ENCODE results near the gene TANK. TPM values are rescaled to one million over a fixed set of nuclear protein-coding genes. Genes with fewer than 3 reads are reported as not detected.

The TANK gene
- total RNA-seq, 2 donors from 2014 or later = 28.5 to 40.2 TPM

DNA sequence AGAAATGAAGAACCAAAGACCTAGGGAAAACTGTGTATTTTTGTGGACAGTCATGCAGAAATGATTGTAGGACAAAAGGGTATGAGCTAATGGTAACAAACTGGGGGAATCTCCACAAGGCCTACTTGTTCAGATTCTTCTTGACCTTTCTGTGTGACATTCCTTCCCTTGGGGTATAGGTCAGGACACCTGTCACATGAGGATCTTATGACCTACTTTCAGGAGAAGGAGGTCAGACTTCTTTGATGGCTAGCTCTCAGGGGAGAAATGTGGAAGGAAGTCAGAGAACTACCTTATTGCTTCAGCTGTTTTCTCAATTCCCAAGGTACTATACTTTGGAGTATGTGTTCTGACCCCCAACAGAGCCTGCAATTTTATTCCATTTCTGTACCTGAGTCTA lies 40.7 kb upstream of the TANK start:
- Histone ChIP-seq H3K36me3 (replicated peaks in 1 of 2; ENCODE audit: insufficient read depth in 1 of 2, low read depth in 2 of 2) (no peaks in the 10 kb centered on the region), H3K9me3 (no peaks in the 10 kb centered on the region), H3K27ac (no peak overlapping the region), H3K4me3 (no peak overlapping the region), H3K27me3 (no peaks in the 10 kb centered on the region), H3K4me1 (peaks cover 20% of the 10 kb centered on the region)
- intact Hi-C loops (cut with DNase I) = no loop called here
- ATAC-seq = no peak
- TF ChIP-seq POLR2A (IDR thresholded peaks at IDR 0.05) (no peak), CTCF (IDR thresholded peaks at IDR 0.05) (no peak)
- DNase-seq = no peak

GRCh38 chr2:161120775-161121174 lies 39.5 kb upstream of the TANK start:
- ATAC-seq (no peak), DNase-seq (no peak)
- Histone ChIP-seq H3K4me3 (no peak overlapping the region), H3K27me3 (no peaks in the 10 kb centered on the region), H3K9me3 (no peaks in the 10 kb centered on the region), H3K36me3 (replicated peaks in 1 of 2; ENCODE audit: insufficient read depth in 1 of 2, low read depth in 2 of 2) (no peaks in the 10 kb centered on the region), H3K4me1 (peaks cover 20% of the 10 kb centered on the region), H3K27ac (no peak overlapping the region)
- TF ChIP-seq CTCF (IDR thresholded peaks at IDR 0.05) = no peak
- TF ChIP-seq POLR2A (IDR thresholded peaks at IDR 0.05) = no peak
- WGBS, 2 donors = 88% methylated on average over 6 of the region's 6 CpGs
- intact Hi-C loops (cut with DNase I) = no loop called here

GRCh38 chr2:161121622-161122021 lies 38.6 kb upstream of the TANK start:
- peaks cover 20% of the 10 kb centered on the region for H3K4me1 ChIP-seq
- TF ChIP-seq POLR2A (IDR thresholded peaks at IDR 0.05) (no peak), CTCF (IDR thresholded peaks at IDR 0.05) (no peak)
- DNase-seq (no peak), ATAC-seq (no peak)
- H3K4me3 ChIP-seq = no peak overlapping the region
- no peaks in the 10 kb centered on the region for H3K27me3 ChIP-seq
- no peaks in the 10 kb centered on the region for H3K36me3 ChIP-seq (replicated peaks in 1 of 2; ENCODE audit: insufficient read depth in 1 of 2, low read depth in 2 of 2)
- WGBS, 2 donors = 84 to 92% methylated on average over 2 of the region's 2 CpGs
- H3K27ac ChIP-seq = no peak overlapping the region
- intact Hi-C loops (cut with DNase I) = no loop called here
- H3K9me3 ChIP-seq = no peaks in the 10 kb centered on the region

GRCh38 chr2:161122772-161123530 lies 37.3 kb upstream of the TANK start:
- ATAC-seq (peak; percentile 98), DNase-seq (peak; percentile 33 to 76 (median 66))
- no peaks in the 10 kb centered on the region for H3K36me3 ChIP-seq (replicated peaks in 1 of 2; ENCODE audit: insufficient read depth in 1 of 2, low read depth in 2 of 2)
- WGBS, 2 donors = 43 to 49% methylated on average over 3 of the region's 3 CpGs
- peaks cover 20% of the 10 kb centered on the region for H3K4me1 ChIP-seq
- intact Hi-C loops (cut with DNase I) = no loop called here
- peak overlapping the region; percentile 48 to 77 (median 56) for H3K27ac ChIP-seq
- no peaks in the 10 kb centered on the region for H3K9me3 ChIP-seq
- TF ChIP-seq POLR2A (IDR thresholded peaks at IDR 0.05) (no peak), CTCF (IDR thresholded peaks at IDR 0.05) (no peak)
- no peaks in the 10 kb centered on the region for H3K27me3 ChIP-seq
- no peak overlapping the region for H3K4me3 ChIP-seq

DNA sequence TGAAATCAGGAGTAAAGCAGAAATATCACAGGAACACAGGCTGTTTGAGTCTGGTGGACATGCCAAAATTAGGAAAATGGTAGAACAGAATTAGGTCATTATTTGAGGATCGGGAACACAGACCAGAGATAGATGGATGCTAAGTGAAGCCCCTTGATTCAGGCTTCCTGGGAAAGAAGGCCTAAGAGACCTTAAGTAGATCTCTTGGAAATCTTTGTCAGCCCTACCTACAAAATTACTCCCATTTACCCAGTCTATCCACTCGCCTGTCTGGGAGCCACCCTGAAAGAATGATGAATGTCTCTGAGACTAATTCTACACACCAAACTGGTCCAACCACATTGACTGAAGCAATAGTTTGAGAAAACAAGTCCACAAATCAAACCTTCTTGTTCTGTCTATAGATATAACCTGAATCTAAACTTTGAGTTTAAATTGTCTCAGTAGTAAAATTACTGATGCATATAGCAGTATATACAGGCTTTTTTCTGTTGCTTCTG lies 36.6 kb upstream of the TANK start:
- no peaks in the 10 kb centered on the region for H3K36me3 ChIP-seq (replicated peaks in 1 of 2; ENCODE audit: insufficient read depth in 1 of 2, low read depth in 2 of 2)
- ATAC-seq (no peak), DNase-seq (no peak)
- 57 to 68% methylated on average over 2 of the region's 2 CpGs for WGBS, 2 donors
- TF ChIP-seq CTCF (IDR thresholded peaks at IDR 0.05) (no peak), POLR2A (IDR thresholded peaks at IDR 0.05) (no peak)
- H3K9me3 ChIP-seq = no peaks in the 10 kb centered on the region
- peaks cover 20% of the 10 kb centered on the region for H3K4me1 ChIP-seq
- H3K27ac ChIP-seq = peak overlapping the region; percentile 48 to 77 (median 56)
- intact Hi-C loops (cut with DNase I) = no loop called here
- no peaks in the 10 kb centered on the region for H3K27me3 ChIP-seq
- H3K4me3 ChIP-seq = no peak overlapping the region

Measured in body of pancreas (tissue), 4 donors.